ENCODE results near the gene ZAR1L.

ZAR1L gene

GRCh38 chr13:32254416-32254815 is 60.7 kb downstream of the ZAR1L start:
- DNase-seq = no peak

GRCh38 chr13:32253911-32254399 is 61.2 kb downstream of the ZAR1L start:
- no peak for DNase-seq
